HepG2 (cell line): Measurements from ENCODE around the gene USP7. TPM values are rescaled to one million over a fixed set of nuclear protein-coding genes. Genes with fewer than 3 reads are reported as not detected.

Experiments used
- ARID5B ChIP-seq: IDR thresholded peaks from 2 replicates; pipeline ENCODE4 v1.4.0; 2020; ENCODE audit warnings: mild to moderate bottlenecking, missing genetic modification reagents
- ATF5 ChIP-seq: sonication (generic); formaldehyde crosslinking; IDR thresholded peaks from 2 replicates; pipeline ENCODE4 v1.4.0; 2020; ENCODE audit warnings: mild to moderate bottlenecking, low read depth, missing genetic modification reagents
- GATAD1 ChIP-seq: IDR thresholded peaks from 2 replicates; pipeline ENCODE4 v1.6.1; 2016; ENCODE audit warnings: missing genetic modification reagents, missing compliant biosample characterization
- HOXD1 ChIP-seq: sonication (generic); formaldehyde crosslinking; IDR thresholded peaks from 2 replicates; pipeline ENCODE4 v1.5.0; 2020; ENCODE audit warnings: missing genetic modification reagents
- KDM6A ChIP-seq: IDR thresholded peaks from 2 replicates; pipeline ENCODE4 v1.6.1; 2016; ENCODE audit warnings: low read depth
- MAFK ChIP-seq, 2 experiments: IDR thresholded peaks in 1 of 2; conservative IDR thresholded peaks in 1 of 2; 2 replicates each; pipeline ENCODE4 v1.6.1; 2011; ENCODE audit warnings: improper control_type of control experiment in 2 of 2, low read length in 2 of 2
- PBX3 ChIP-seq: sonication (generic); formaldehyde crosslinking; IDR thresholded peaks from 2 replicates; pipeline ENCODE4 v1.8.1; 2023; ENCODE audit warnings: missing genetic modification reagents, inconsistent platforms, borderline replicate concordance
- SNAPC5 ChIP-seq: sonication (generic); formaldehyde crosslinking; IDR thresholded peaks from 2 replicates; pipeline ENCODE4 v1.8.1; 2023; ENCODE audit warnings: mild to moderate bottlenecking, missing genetic modification reagents, borderline replicate concordance
- TARDBP ChIP-seq: sonication (generic); formaldehyde crosslinking; IDR thresholded peaks from 2 replicates; pipeline ENCODE4 v1.8.0; 2022; ENCODE audit warnings: mild to moderate bottlenecking, missing genetic modification reagents
- TRAFD1 ChIP-seq: sonication (generic); formaldehyde crosslinking; IDR thresholded peaks from 2 replicates; pipeline ENCODE4 v1.5.1; 2020; ENCODE audit warnings: missing genetic modification reagents, mild to moderate bottlenecking, borderline replicate concordance
- ZBTB8A ChIP-seq: sonication (generic); formaldehyde crosslinking; IDR thresholded peaks from 2 replicates; pipeline ENCODE4 v1.4.0; 2020; ENCODE audit warnings: mild to moderate bottlenecking, low read depth, missing genetic modification reagents, borderline replicate concordance
- ZNF276 ChIP-seq: sonication (generic); formaldehyde crosslinking; IDR thresholded peaks from 2 replicates; pipeline ENCODE4 v1.4.0; 2020; ENCODE audit warnings: mild to moderate bottlenecking, low read depth, missing genetic modification reagents
- ZNF710 ChIP-seq: sonication (generic); formaldehyde crosslinking; IDR thresholded peaks from 2 replicates; pipeline ENCODE4 v1.5.0; 2020; ENCODE audit warnings: mild to moderate bottlenecking, missing genetic modification reagents, borderline replicate concordance
- ZUFSP ChIP-seq: sonication (generic); formaldehyde crosslinking; IDR thresholded peaks from 2 replicates; pipeline ENCODE4 v1.9.0; 2021; ENCODE audit warnings: missing genetic modification reagents, mild to moderate bottlenecking, borderline replicate concordance
- polyA plus RNA-seq, 8 experiments: library from polyadenylated mRNA; depleted of rRNA in 3 of 8; stranded (reverse) in 7 of 8; unstranded in 1 of 8; fragments of >200 nt; fragmentation: Illumina TruSeq in 4 of 8; extraction: Trizol in 4 of 8; gene quantifications; 2 replicates each; pipeline versions ENCODE4 v1.2.1 to v1.2.3, GENCODE V29; 2011 to 2016; ENCODE audit warnings: low read depth in 4 of 8, missing spikeins in 1 of 8, mixed read lengths in 1 of 8; ENCODE audit not compliant: insufficient read depth in 1 of 8
- total RNA-seq, 5 experiments: library from RNA; depleted of rRNA; stranded (reverse); fragments of >200 nt; fragmentation: Illumina TruSeq; extraction: Trizol; gene quantifications; 2 replicates each; pipeline ENCODE4 v1.2.3, GENCODE V29; 2016; ENCODE audit warnings: low read depth in 1 of 5

Gene USP7
- total and polyA plus RNA-seq, 2 of the 13 experiments (the other 11 are each of a cell fraction or from before 2014, with no cell fraction given): 52.5 to 173 TPM

GRCh38 chr16:8962393-8963009 lies 1.2 kb downstream of the USP7 start (continued):
- TF ChIP-seq ZNF276 (CRISPR knock-in tag) (peak; percentile 39; the same call in 1 of the 2 replicates), ZUFSP (CRISPR knock-in tag) (no peak), GATAD1 (CRISPR knock-in tag) (no peak), PBX3 (no peak; the same call in 1 of the 2 replicates), TRAFD1 (0 out of 2 replicates have a peak, but pooled peaks have one; percentile 70), HOXD1 (no peak), MAFK (conservative IDR thresholded peaks at IDR 0.05 in 1 of 2, IDR thresholded peaks at IDR 0.05 in 1 of 2; ENCODE audit: low read length in 2 of 2) (peak; percentile 79 to 88), ZBTB8A (CRISPR knock-in tag) (no peak), TARDBP (CRISPR knock-in tag) (no peak), KDM6A (CRISPR knock-in tag) (no peak), ARID5B (no peak), ATF5 (CRISPR knock-in tag) (no peak), ZNF710 (CRISPR knock-in tag) (peak; percentile 60; the same call in 1 of the 2 replicates), SNAPC5 (CRISPR knock-in tag) (no peak)
